ENCODE data around the gene CEP44.
"Not testable (repeated sequence)": the region's sequence is repeated elsewhere in the genome, so short reads cannot be mapped to it uniquely, and the experiment has no call there.

Gene CEP44

GRCh38 chr4:174255374-174255773 is 28.3 kb upstream of the CEP44 start:
- H3K4me2 ChIP-seq, result no peak overlapping the region
- no peak overlapping the region for H3K27ac ChIP-seq
- TF ChIP-seq Cebpa-rat (IDR thresholded peaks at IDR 0.05), result no peak
- H3K36me3 ChIP-seq, result peaks cover 5 to 45% (median 12%) of the 10 kb centered on the region in 11 experiments; a peak in 10 of 22 replicates
- H4K20me1 ChIP-seq, result peaks cover 0 to 4% (median 0%) of the 10 kb centered on the region in 11 experiments; a peak in 1 of 22 replicates
- H3K9me3 ChIP-seq (replicated peaks in 1 of 11), result no peaks in the 10 kb centered on the region
- H3K4me3 ChIP-seq, result no peak overlapping the region
- H3K27me3 ChIP-seq, result no peaks in the 10 kb centered on the region
- no peak overlapping the region for H3K9ac ChIP-seq
- no peaks in the 10 kb centered on the region; a peak in 1 of 20 replicates for H3K4me1 ChIP-seq

GRCh38 chr4:174255786-174256185 is 27.9 kb upstream of the CEP44 start:
- Histone ChIP-seq H3K27ac (no peak overlapping the region), H3K9me3 (replicated peaks in 1 of 11) (no peaks in the 10 kb centered on the region), H3K27me3 (no peaks in the 10 kb centered on the region), H4K20me1 (peaks cover 0 to 9% (median 0%) of the 10 kb centered on the region in 11 experiments; a peak in 2 of 22 replicates), H3K36me3 (peaks cover 5 to 45% (median 12%) of the 10 kb centered on the region in 11 experiments; a peak in 10 of 22 replicates), H3K4me1 (no peaks in the 10 kb centered on the region; a peak in 1 of 20 replicates), H3K9ac (no peak overlapping the region), H3K4me2 (no peak overlapping the region), H3K4me3 (no peak overlapping the region)
- no peak for TF ChIP-seq Cebpa-rat (IDR thresholded peaks at IDR 0.05)

- no peak overlapping the region for H3K4me2 ChIP-seq
These were observed 27.4 kb upstream of the CEP44 start for GRCh38 chr4:174256277-174256713.

GRCh38 chr4:174259580-174259979 is 24.1 kb upstream of the CEP44 start:
- no peak for TF ChIP-seq Cebpa-rat (IDR thresholded peaks at IDR 0.05)
- no peaks in the 10 kb centered on the region for H3K4me1 ChIP-seq
- H3K27me3 ChIP-seq, result no peaks in the 10 kb centered on the region
- no peak overlapping the region for H3K27ac ChIP-seq
- no peak overlapping the region for H3K9ac ChIP-seq
- H3K36me3 ChIP-seq, result peaks cover 6 to 50% (median 14%) of the 10 kb centered on the region in 11 experiments; a peak in 10 of 22 replicates
- no peak overlapping the region for H3K4me2 ChIP-seq
- no peak overlapping the region for H3K4me3 ChIP-seq
- H4K20me1 ChIP-seq, result peaks cover 0 to 36% (median 0%) of the 10 kb centered on the region in 11 experiments; a peak in 4 of 22 replicates
- no peaks in the 10 kb centered on the region for H3K9me3 ChIP-seq (replicated peaks in 1 of 11)

More at GRCh38 chr4:174256277-174256713, 27.4 kb upstream of the CEP44 start:
- Histone ChIP-seq H3K36me3 (peaks cover 5 to 45% (median 12%) of the 10 kb centered on the region in 11 experiments; a peak in 10 of 22 replicates), H4K20me1 (peaks cover 0 to 14% (median 0%) of the 10 kb centered on the region in 11 experiments; a peak in 2 of 22 replicates), H3K4me3 (no peak overlapping the region), H3K27me3 (no peaks in the 10 kb centered on the region), H3K4me1 (no peaks in the 10 kb centered on the region; a peak in 1 of 20 replicates), H3K9me3 (replicated peaks in 1 of 11) (no peaks in the 10 kb centered on the region), H3K9ac (no peak overlapping the region), H3K27ac (no peak overlapping the region)
- no peak for TF ChIP-seq Cebpa-rat (IDR thresholded peaks at IDR 0.05)

GRCh38 chr4:174260099-174260498 is 23.6 kb upstream of the CEP44 start:
- no peaks in the 10 kb centered on the region for H3K4me1 ChIP-seq
- H4K20me1 ChIP-seq, result peaks cover 0 to 40% (median 0%) of the 10 kb centered on the region in 11 experiments; a peak in 4 of 22 replicates
- no peak overlapping the region for H3K4me3 ChIP-seq
- no peaks in the 10 kb centered on the region for H3K27me3 ChIP-seq
- no peak for TF ChIP-seq Cebpa-rat (IDR thresholded peaks at IDR 0.05)
- H3K9ac ChIP-seq, result no peak overlapping the region
- peaks cover 6 to 48% (median 14%) of the 10 kb centered on the region in 11 experiments; a peak in 10 of 22 replicates for H3K36me3 ChIP-seq
- H3K9me3 ChIP-seq (replicated peaks in 1 of 11), result no peaks in the 10 kb centered on the region
- H3K27ac ChIP-seq, result no peak overlapping the region
- no peak overlapping the region for H3K4me2 ChIP-seq

GRCh38 chr4:174261432-174261831 is 22.3 kb upstream of the CEP44 start:
- H3K27ac ChIP-seq; H3K4me1 ChIP-seq; H3K27me3 ChIP-seq; H3K4me3 ChIP-seq; H3K9ac ChIP-seq; H3K9me3 ChIP-seq (replicated peaks in 1 of 11); H3K4me2 ChIP-seq: not testable (repeated sequence)
- peaks cover 0 to 51% (median 0%) of the 10 kb centered on the region in 11 experiments; a peak in 4 of 22 replicates for H4K20me1 ChIP-seq
- peaks cover 6 to 38% (median 14%) of the 10 kb centered on the region in 11 experiments; a peak in 10 of 22 replicates for H3K36me3 ChIP-seq

GRCh38 chr4:174262624-174263444 is 20.9 kb upstream of the CEP44 start:
- H3K4me2 ChIP-seq, result no peak overlapping the region

GRCh38 chr4:174263445-174263736 is 20.3 kb upstream of the CEP44 start:
- Histone ChIP-seq H3K27me3 (no peaks in the 10 kb centered on the region), H3K9ac (no peak overlapping the region), H3K9me3 (replicated peaks in 1 of 11) (no peaks in the 10 kb centered on the region), H3K4me3 (no peak overlapping the region), H3K36me3 (peaks cover 0 to 24% (median 7%) of the 10 kb centered on the region in 11 experiments; a peak in 7 of 22 replicates), H3K27ac (no peak overlapping the region), H4K20me1 (peaks cover 0 to 60% (median 0%) of the 10 kb centered on the region in 11 experiments; a peak in 4 of 22 replicates), H3K4me2 (no peak overlapping the region), H3K4me1 (peaks cover 0 to 6% (median 0%) of the 10 kb centered on the region in 10 experiments; a peak in 1 of 20 replicates)
- no peak for TF ChIP-seq Cebpa-rat (IDR thresholded peaks at IDR 0.05)

More at GRCh38 chr4:174262624-174263444, 20.9 kb upstream of the CEP44 start:
- Histone ChIP-seq H3K4me3 (no peak overlapping the region), H3K4me1 (peaks cover 0 to 6% (median 0%) of the 10 kb centered on the region in 10 experiments; a peak in 1 of 20 replicates), H3K27ac (no peak overlapping the region), H4K20me1 (peaks cover 0 to 60% (median 0%) of the 10 kb centered on the region in 11 experiments; a peak in 4 of 22 replicates), H3K9ac (no peak overlapping the region), H3K27me3 (no peaks in the 10 kb centered on the region), H3K36me3 (peaks cover 2 to 24% (median 9%) of the 10 kb centered on the region in 11 experiments; a peak in 9 of 22 replicates), H3K9me3 (replicated peaks in 1 of 11) (no peaks in the 10 kb centered on the region)
- TF ChIP-seq Cebpa-rat (IDR thresholded peaks at IDR 0.05), result no peak

GRCh38 chr4:174265916-174266315 is 17.8 kb upstream of the CEP44 start:
- no peaks in the 10 kb centered on the region for H3K27me3 ChIP-seq
- peaks cover 0 to 68% (median 0%) of the 10 kb centered on the region in 11 experiments; a peak in 5 of 22 replicates for H4K20me1 ChIP-seq
- H3K36me3 ChIP-seq, result peaks cover 0 to 24% (median 6%) of the 10 kb centered on the region in 11 experiments; a peak in 7 of 22 replicates
- H3K27ac ChIP-seq, result no peak overlapping the region
- TF ChIP-seq Cebpa-rat (IDR thresholded peaks at IDR 0.05), result no peak
- H3K4me1 ChIP-seq, result peaks cover 0 to 6% (median 0%) of the 10 kb centered on the region in 10 experiments; a peak in 1 of 20 replicates
- H3K4me3 ChIP-seq, result no peak overlapping the region
- no peak overlapping the region for H3K4me2 ChIP-seq
- H3K9ac ChIP-seq, result no peak overlapping the region
- H3K9me3 ChIP-seq (replicated peaks in 1 of 11), result no peaks in the 10 kb centered on the region
